ENCODE data around the gene MAN2A1.

The MAN2A1 gene

GRCh38 chr5:109656829-109657228 lies 32.9 kb upstream of the MAN2A1 start:
- TF ChIP-seq CTCF (IDR thresholded peaks at IDR 0.05; ENCODE audit: low read depth, low read length, missing control alignments), result no peak
- in situ Hi-C loops (cut with HindIII; ENCODE audit: low sequenced_read_pairs), result no loop called here
- no peak overlapping the region for H3K4me3 ChIP-seq (ENCODE audit: low read depth, low read length)
- DNase-seq (ENCODE audit: low read depth), result peak; percentile 61

GRCh38 chr5:109659901-109660300 lies 29.8 kb upstream of the MAN2A1 start:
- in situ Hi-C loops (cut with HindIII; ENCODE audit: low sequenced_read_pairs), result no loop called here
- TF ChIP-seq CTCF (IDR thresholded peaks at IDR 0.05; ENCODE audit: low read depth, low read length, missing control alignments), result no peak
- H3K4me3 ChIP-seq (ENCODE audit: low read depth, low read length), result no peak overlapping the region
- no peak for DNase-seq (ENCODE audit: low read depth)

- in situ Hi-C loops (cut with HindIII; ENCODE audit: low sequenced_read_pairs), result no loop called here
- no peak overlapping the region for H3K4me3 ChIP-seq (ENCODE audit: low read depth, low read length)
- no peak for TF ChIP-seq CTCF (IDR thresholded peaks at IDR 0.05; ENCODE audit: low read depth, low read length, missing control alignments)
- no peak for DNase-seq (ENCODE audit: low read depth)
Observed at GRCh38 chr5:109660301-109660700, 29.4 kb upstream of the MAN2A1 start.

GRCh38 chr5:109668237-109668636 lies 21.5 kb upstream of the MAN2A1 start:
- no peak for DNase-seq (ENCODE audit: low read depth)
- in situ Hi-C loops (cut with HindIII; ENCODE audit: low sequenced_read_pairs), result no loop called here
- no peak overlapping the region for H3K4me3 ChIP-seq (ENCODE audit: low read depth, low read length)
- no peak for TF ChIP-seq CTCF (IDR thresholded peaks at IDR 0.05; ENCODE audit: low read depth, low read length, missing control alignments)

- in situ Hi-C loops (cut with HindIII; ENCODE audit: low sequenced_read_pairs), result no loop called here
- DNase-seq (ENCODE audit: low read depth), result no peak
- TF ChIP-seq CTCF (IDR thresholded peaks at IDR 0.05; ENCODE audit: low read depth, low read length, missing control alignments), result no peak
- no peak overlapping the region for H3K4me3 ChIP-seq (ENCODE audit: low read depth, low read length)
Observed at GRCh38 chr5:109668668-109669422, 20.9 kb upstream of the MAN2A1 start.

GRCh38 chr5:109669991-109670706 lies 19.6 kb upstream of the MAN2A1 start:
- no peak overlapping the region for H3K4me3 ChIP-seq (ENCODE audit: low read depth, low read length)
- TF ChIP-seq CTCF (IDR thresholded peaks at IDR 0.05; ENCODE audit: low read depth, low read length, missing control alignments), result no peak
- in situ Hi-C loops (cut with HindIII; ENCODE audit: low sequenced_read_pairs), result no loop called here
- no peak for DNase-seq (ENCODE audit: low read depth)

All from astrocyte of the cerebellum (primary cell).